Erythroblast (primary cell): ENCODE data around the gene ATP4A.

Experiments
- GATA1 ChIP-seq: IDR thresholded peaks from 2 replicates; pipeline ENCODE4 v1.6.1; 2011; ENCODE audit warnings: low read depth, mild to moderate bottlenecking, control low read depth, low read length, moderate library complexity
- POLR2A ChIP-seq: IDR thresholded peaks from 2 replicates; pipeline ENCODE4 v1.6.1; 2011; ENCODE audit warnings: mild to moderate bottlenecking, low read length

DNA sequence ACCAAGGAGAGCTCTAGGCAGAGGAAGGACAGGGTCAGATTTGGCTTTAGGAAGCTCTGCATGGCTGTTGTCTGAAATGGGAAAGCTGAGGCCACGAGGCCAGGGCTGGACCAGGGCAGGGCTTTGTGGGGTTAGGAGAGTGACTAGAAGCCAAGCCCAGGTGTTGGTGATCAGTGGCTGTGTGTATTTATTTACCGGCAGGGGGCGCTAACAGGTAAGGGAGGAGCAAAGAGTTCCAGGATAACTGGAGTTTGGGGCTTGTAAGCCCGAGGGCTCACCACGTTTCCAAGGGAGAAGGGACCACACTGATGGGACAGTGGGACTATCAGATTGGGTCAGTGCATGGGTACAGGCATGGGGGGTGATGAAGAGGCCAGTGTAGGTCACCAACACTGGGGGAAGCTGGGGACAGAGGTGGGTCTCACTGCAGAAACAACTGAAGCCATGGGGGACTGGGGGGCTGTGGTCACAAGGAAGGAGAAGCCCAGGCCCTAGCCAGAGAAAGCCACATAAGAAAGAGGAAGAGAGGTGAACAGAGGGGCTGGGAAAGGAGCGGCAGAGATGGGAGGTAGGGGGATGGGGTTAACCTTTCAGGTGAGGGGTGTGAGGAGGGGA is 14.2 kb downstream of the ATP4A start:
- no peak for TF ChIP-seq POLR2A
- TF ChIP-seq GATA1: no peak
